ENCODE data around the gene MYO7A. TPM values are rescaled to one million over a fixed set of nuclear protein-coding genes. Genes with fewer than 3 reads are reported as not detected.

Gene MYO7A
- total and polyA plus RNA-seq, 2 of the 8 experiments (the other 6 are each of a cell fraction or from before 2014, with no cell fraction given): 1.5 to 1.9 TPM

- TF ChIP-seq HDAC6 (IDR thresholded peaks at IDR 0.05; ENCODE audit: low read depth, low read length) (no peak), CREB1 (IDR thresholded peaks at IDR 0.05) (no peak), YY1 (IDR thresholded peaks at IDR 0.05; ENCODE audit: low read depth, low read length) (no peak), POLR2AphosphoS5 (IDR thresholded peaks at IDR 0.05; ENCODE audit: low read depth, low read length) (no peak), RBBP5 (IDR thresholded peaks at IDR 0.05; ENCODE audit: borderline replicate concordance, low read depth, low read length) (no peak), SIX5 (IDR thresholded peaks at IDR 0.05; ENCODE audit: low read depth, low read length) (no peak), CBX8 (IDR thresholded peaks at IDR 0.05; ENCODE audit: borderline replicate concordance, low read depth, low read length) (no peak)
Measured at GRCh38 chr11:77144857-77145428, 16.9 kb downstream of the MYO7A start (continued).
